SK-N-SH (cell line): Measurements from ENCODE around the gene SASH1.

Experiments
- CTCF ChIP-seq: fragments of 200-600 bp; sonication (generic); IDR thresholded peaks from 2 replicates; pipeline ENCODE4 v1.6.1; 2017; ENCODE audit warnings: antibody characterized with exemption, mild to moderate bottlenecking, moderate library complexity
- EP300 ChIP-seq, 2 experiments: IDR thresholded peaks; 2 replicates each; pipeline versions ENCODE4 v1.4.0 to v1.6.1; 2012; ENCODE audit warnings: borderline replicate concordance in 1 of 2, low read depth in 1 of 2, low read length in 1 of 2
- FOXJ3 ChIP-seq: sonication (generic); formaldehyde crosslinking; IDR thresholded peaks from 2 replicates; pipeline ENCODE4 v1.5.1; 2020; ENCODE audit warnings: mild to moderate bottlenecking, missing genetic modification reagents
- GABPA ChIP-seq: IDR thresholded peaks from 2 replicates; pipeline ENCODE4 v1.4.0; 2012; ENCODE audit warnings: low read depth, mild to moderate bottlenecking
- IRF3 ChIP-seq: fragments of 150-350 bp; IDR thresholded peaks from 2 replicates; pipeline ENCODE4 v1.6.1; 2016; ENCODE audit warnings: mild to moderate bottlenecking, low read depth, low read length
- POLR2AphosphoS5 ChIP-seq: IDR thresholded peaks from 2 replicates; pipeline ENCODE4 v1.6.1; 2012; ENCODE audit warnings: low read depth, low read length
- RXRA ChIP-seq: IDR thresholded peaks from 2 replicates; pipeline ENCODE4 v1.4.0; 2012; ENCODE audit warnings: low read depth, mild to moderate bottlenecking, borderline replicate concordance
- SIN3A ChIP-seq: IDR thresholded peaks from 2 replicates; pipeline ENCODE4 v1.6.1; 2012; ENCODE audit warnings: low read depth, mild to moderate bottlenecking, low read length, moderate library complexity, borderline replicate concordance
- SMC3 ChIP-seq: IDR thresholded peaks from 2 replicates; pipeline ENCODE4 v1.6.1; 2012; ENCODE audit warnings: low read depth, low read length, improper control_type of control experiment
- TEAD4 ChIP-seq: IDR thresholded peaks from 2 replicates; pipeline ENCODE4 v1.4.0; 2012; ENCODE audit warnings: mild to moderate bottlenecking, borderline replicate concordance; ENCODE audit not compliant: insufficient read depth
- YY1 ChIP-seq: IDR thresholded peaks from 2 replicates; pipeline ENCODE4 v1.4.0; 2012; ENCODE audit warnings: low read depth, mild to moderate bottlenecking
- TF ChIP-seq, protein P1 (sequence below): IDR thresholded peaks from 2 replicates; pipeline ENCODE4 v1.4.0; 2012; ENCODE audit warnings: low read depth

GRCh38 chr6:148523048-148523447, 180.4 kb downstream of the SASH1 start:
- TF ChIP-seq RXRA: no peak
- TF ChIP-seq TEAD4: no peak
- TF ChIP-seq CTCF: no peak
- TF ChIP-seq GABPA: no peak
- TF ChIP-seq SIN3A: no peak
- no peak for TF ChIP-seq IRF3
- TF ChIP-seq YY1: no peak
- TF ChIP-seq FOXJ3 (CRISPR knock-in tag): no peak
- TF ChIP-seq EP300 (IDR thresholded peaks at IDR 0.05; ENCODE audit: borderline replicate concordance in 1 of 2, low read depth in 1 of 2, low read length in 1 of 2): 0 out of 4 replicates have a peak, but pooled peaks of 1 of the 2 experiments have one; percentile 40
- no peak for TF ChIP-seq POLR2AphosphoS5
- TF ChIP-seq SMC3: no peak
- TF ChIP-seq, protein P1, sequence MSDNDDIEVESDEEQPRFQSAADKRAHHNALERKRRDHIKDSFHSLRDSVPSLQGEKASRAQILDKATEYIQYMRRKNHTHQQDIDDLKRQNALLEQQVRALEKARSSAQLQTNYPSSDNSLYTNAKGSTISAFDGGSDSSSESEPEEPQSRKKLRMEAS: no peak
